22Rv1 (cell line): ENCODE results near the gene ELMO3.

ENCODE experiments used
- H3K27ac ChIP-seq: fragments of 450-650 bp; 2 replicates; pipeline ENCODE4 v1.5.1; 2017
- CTCF ChIP-seq: fragments of 450-650 bp; IDR thresholded peaks from 2 replicates; pipeline ENCODE4 v1.5.1; 2017; ENCODE audit warnings: mild to moderate bottlenecking
- ZFX ChIP-seq: fragments of 450-650 bp; IDR thresholded peaks from 2 replicates; pipeline ENCODE4 v1.6.1; 2017; ENCODE audit warnings: antibody characterized with exemption, borderline replicate concordance

Gene ELMO3

GRCh38 chr16:67199808-67200198 is 872 bp downstream of the ELMO3 start:
- peak overlapping the region; percentile 92 for H3K27ac ChIP-seq
- peak; percentile 71 for TF ChIP-seq CTCF
- TF ChIP-seq ZFX = no peak

- peak overlapping the region; percentile 92 for H3K27ac ChIP-seq
- TF ChIP-seq CTCF (no peak), ZFX (no peak)
These were observed 1.6 kb downstream of the ELMO3 start for GRCh38 chr16:67200491-67200890.

- TF ChIP-seq ZFX = no peak
- TF ChIP-seq CTCF = no peak
These were observed 2.7 kb downstream of the ELMO3 start for GRCh38 chr16:67201411-67202345.

GRCh38 chr16:67202426-67202825 is 3.5 kb downstream of the ELMO3 start:
- TF ChIP-seq ZFX = no peak
- H3K27ac ChIP-seq = no peak overlapping the region

More at GRCh38 chr16:67201411-67202345, 2.7 kb downstream of the ELMO3 start:
- H3K27ac ChIP-seq = no peak overlapping the region

GRCh38 chr16:67202956-67203493 is 4.1 kb downstream of the ELMO3 start:
- H3K27ac ChIP-seq = no peak overlapping the region
- TF ChIP-seq ZFX = no peak
- no peak for TF ChIP-seq CTCF

- TF ChIP-seq CTCF (no peak), ZFX (no peak)
- H3K27ac ChIP-seq = 0 out of 2 replicates have a peak overlapping the region, but pooled peaks have one; percentile 73
These were observed 5.1 kb downstream of the ELMO3 start for GRCh38 chr16:67204076-67204475.

- peak overlapping the region; percentile 73 for H3K27ac ChIP-seq
- TF ChIP-seq CTCF = no peak
These were observed 7.4 kb downstream of the ELMO3 start for GRCh38 chr16:67206129-67206837.
